ENCODE results near the gene FAM168A.

- TF ChIP-seq, protein P1, sequence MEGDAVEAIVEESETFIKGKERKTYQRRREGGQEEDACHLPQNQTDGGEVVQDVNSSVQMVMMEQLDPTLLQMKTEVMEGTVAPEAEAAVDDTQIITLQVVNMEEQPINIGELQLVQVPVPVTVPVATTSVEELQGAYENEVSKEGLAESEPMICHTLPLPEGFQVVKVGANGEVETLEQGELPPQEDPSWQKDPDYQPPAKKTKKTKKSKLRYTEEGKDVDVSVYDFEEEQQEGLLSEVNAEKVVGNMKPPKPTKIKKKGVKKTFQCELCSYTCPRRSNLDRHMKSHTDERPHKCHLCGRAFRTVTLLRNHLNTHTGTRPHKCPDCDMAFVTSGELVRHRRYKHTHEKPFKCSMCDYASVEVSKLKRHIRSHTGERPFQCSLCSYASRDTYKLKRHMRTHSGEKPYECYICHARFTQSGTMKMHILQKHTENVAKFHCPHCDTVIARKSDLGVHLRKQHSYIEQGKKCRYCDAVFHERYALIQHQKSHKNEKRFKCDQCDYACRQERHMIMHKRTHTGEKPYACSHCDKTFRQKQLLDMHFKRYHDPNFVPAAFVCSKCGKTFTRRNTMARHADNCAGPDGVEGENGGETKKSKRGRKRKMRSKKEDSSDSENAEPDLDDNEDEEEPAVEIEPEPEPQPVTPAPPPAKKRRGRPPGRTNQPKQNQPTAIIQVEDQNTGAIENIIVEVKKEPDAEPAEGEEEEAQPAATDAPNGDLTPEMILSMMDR (IDR thresholded peaks at IDR 0.05), result no peak
- no peak for TF ChIP-seq POLR2A (IDR thresholded peaks at IDR 0.05)
These were observed 214.4 kb downstream of the FAM168A start for GRCh38 chr11:73383249-73384124.
